Upper lobe of left lung (tissue), 4 donors: Measurements from ENCODE around the gene ERN1.

Source experiments
- EP300 ChIP-seq, 4 donors: sonication (generic); formaldehyde crosslinking; IDR thresholded peaks; one replicate each; pipeline ENCODE4 v1.5.1; 2017; ENCODE audit warnings: antibody characterized with exemption in 4 of 4, control low read depth in 2 of 4
- POLR2AphosphoS5 ChIP-seq, 2 donors: sonication (generic); formaldehyde crosslinking; IDR thresholded peaks; one replicate each; pipeline ENCODE4 v1.5.1; 2017; ENCODE audit warnings: antibody characterized with exemption in 2 of 2
- TF ChIP-seq, protein P1 (sequence below), 6 experiments: fragments of 450-650 bp in 4 of 6; fragments of 200-600 bp in 2 of 6; sonication (generic) in 2 of 6; IDR thresholded peaks; one replicate each; pipeline ENCODE4 v1.5.1; 2016 to 2019; ENCODE audit warnings: antibody characterized with exemption in 6 of 6

DNA sequence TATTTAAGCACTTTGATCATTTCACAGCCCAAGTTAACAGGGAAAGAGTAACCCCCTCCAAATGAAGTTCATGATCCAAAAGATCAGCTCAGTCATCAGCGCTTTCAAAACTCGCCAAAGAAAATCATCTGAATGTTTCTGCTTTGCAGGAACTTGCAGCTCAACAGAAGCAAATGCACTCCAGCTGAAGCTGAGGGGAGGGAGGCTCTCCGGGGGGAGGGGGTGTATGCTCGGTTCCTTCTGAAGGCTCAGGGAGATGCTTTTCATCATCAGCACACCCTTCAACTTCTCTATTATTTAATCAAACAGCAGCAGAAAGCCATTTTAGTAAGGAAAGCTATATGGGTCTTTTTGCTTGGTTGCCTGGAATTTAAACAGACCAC is 24.4 kb upstream of the ERN1 start:
- TF ChIP-seq POLR2AphosphoS5 (IDR thresholded peaks at IDR 0.05) (no peak), EP300 (IDR thresholded peaks at IDR 0.05) (no peak)
- TF ChIP-seq, protein P1, sequence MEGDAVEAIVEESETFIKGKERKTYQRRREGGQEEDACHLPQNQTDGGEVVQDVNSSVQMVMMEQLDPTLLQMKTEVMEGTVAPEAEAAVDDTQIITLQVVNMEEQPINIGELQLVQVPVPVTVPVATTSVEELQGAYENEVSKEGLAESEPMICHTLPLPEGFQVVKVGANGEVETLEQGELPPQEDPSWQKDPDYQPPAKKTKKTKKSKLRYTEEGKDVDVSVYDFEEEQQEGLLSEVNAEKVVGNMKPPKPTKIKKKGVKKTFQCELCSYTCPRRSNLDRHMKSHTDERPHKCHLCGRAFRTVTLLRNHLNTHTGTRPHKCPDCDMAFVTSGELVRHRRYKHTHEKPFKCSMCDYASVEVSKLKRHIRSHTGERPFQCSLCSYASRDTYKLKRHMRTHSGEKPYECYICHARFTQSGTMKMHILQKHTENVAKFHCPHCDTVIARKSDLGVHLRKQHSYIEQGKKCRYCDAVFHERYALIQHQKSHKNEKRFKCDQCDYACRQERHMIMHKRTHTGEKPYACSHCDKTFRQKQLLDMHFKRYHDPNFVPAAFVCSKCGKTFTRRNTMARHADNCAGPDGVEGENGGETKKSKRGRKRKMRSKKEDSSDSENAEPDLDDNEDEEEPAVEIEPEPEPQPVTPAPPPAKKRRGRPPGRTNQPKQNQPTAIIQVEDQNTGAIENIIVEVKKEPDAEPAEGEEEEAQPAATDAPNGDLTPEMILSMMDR (IDR thresholded peaks at IDR 0.05), result no peak
